Sigmoid colon (tissue), 7 donors: ENCODE data around the gene GPS2. TPM values are rescaled to one million over a fixed set of nuclear protein-coding genes. Genes with fewer than 3 reads are reported as not detected.

ENCODE experiments used
- DNase-seq: peaks from one replicate; pipeline ENCODE4 v3.0.0-alpha.2; 2019
- H3K27ac ChIP-seq, 4 donors: fragments of 200-600 bp; sonication (generic); one replicate each; pipeline ENCODE4 v1.5.1; 2016 to 2019; ENCODE audit warnings: mild to moderate bottlenecking in 1 of 4
- H3K27me3 ChIP-seq, 3 donors: fragments of 200-600 bp; sonication (generic); one replicate each; pipeline ENCODE4 v1.5.1; 2019; ENCODE audit warnings: mild to moderate bottlenecking in 1 of 3
- H3K36me3 ChIP-seq, 4 donors: fragments of 200-600 bp; sonication (generic); one replicate each; pipeline ENCODE4 v1.5.1; 2016 to 2019
- H3K4me1 ChIP-seq, 4 donors: fragments of 200-600 bp; sonication (generic); one replicate each; pipeline ENCODE4 v1.5.1; 2017 to 2019
- H3K4me3 ChIP-seq, 4 donors: fragments of 200-600 bp; sonication (generic); one replicate each; pipeline ENCODE4 v1.5.1; 2017 to 2019; ENCODE audit warnings: mild to moderate bottlenecking in 2 of 4, moderate library complexity in 1 of 4
- H3K9me3 ChIP-seq, 4 donors: fragments of 200-600 bp in 3 of 4; sonication (generic) in 3 of 4; one replicate each; pipeline versions ENCODE4 v1.5.1 to v1.6.1; 2013 to 2019
- EP300 ChIP-seq, 4 donors: sonication (generic); formaldehyde crosslinking; IDR thresholded peaks; one replicate each; pipeline ENCODE4 v1.6.1; 2017; ENCODE audit warnings: antibody characterized with exemption in 4 of 4
- POLR2A ChIP-seq, 2 donors: fragments of 450-650 bp; IDR thresholded peaks; one replicate each; pipeline ENCODE4 v1.6.1; 2016; ENCODE audit warnings: antibody characterized with exemption in 2 of 2, mild to moderate bottlenecking in 2 of 2, moderate library complexity in 2 of 2
- POLR2AphosphoS5 ChIP-seq, 4 donors: sonication (generic); formaldehyde crosslinking; IDR thresholded peaks; one replicate each; pipeline ENCODE4 v1.6.1; 2017; ENCODE audit warnings: antibody characterized with exemption in 4 of 4
- WGBS, 2 donors: extraction: QIAGEN DNeasy Blood & Tissue Kit; methylation state at CpG; one replicate each; pipeline ENCODE4 v1.1.7; 2013; 5-methylcytosine and 5-hydroxymethylcytosine counted together
- intact Hi-C: fragments of 100-400 bp; cut with DNase I; formaldehyde crosslinking; loops from one replicate; pipeline ENCODE4 v1.15.1; 2023
- polyA plus RNA-seq, 3 donors: library from polyadenylated mRNA; stranded (reverse); fragments of 200-250 nt; gene quantifications; one replicate each; pipeline ENCODE4 v1.2.3, GENCODE V29; 2013
- total RNA-seq, 4 donors: library from RNA; depleted of rRNA; stranded (reverse); fragments of >200 nt; gene quantifications; one replicate each; pipeline ENCODE4 v1.1.0, GENCODE V29; 2016
- TF ChIP-seq, protein P1 (sequence below), 4 experiments: fragments of 450-650 bp in 3 of 4; fragments of 200-600 bp in 1 of 4; IDR thresholded peaks; one replicate each; pipeline ENCODE4 v1.5.1; 2016 to 2019; ENCODE audit warnings: antibody characterized with exemption in 4 of 4, mild to moderate bottlenecking in 3 of 4, moderate library complexity in 2 of 4
- donor health status: healthy with polysubstance abuse.
- donor health status: Bipolar disorder and iron deficiency.
- donor health status: healthy.

The GPS2 gene
- total and polyA plus RNA-seq, 7 donors = 67.9 to 114 (median 84.2) TPM

GRCh38 chr17:7347630-7348477 lies 32.7 kb upstream of the GPS2 start:
- no peaks in the 10 kb centered on the region for H3K36me3 ChIP-seq
- no peak overlapping the region for H3K4me3 ChIP-seq
- no peak for TF ChIP-seq POLR2A (IDR thresholded peaks at IDR 0.05)
- no peak for TF ChIP-seq EP300 (IDR thresholded peaks at IDR 0.05)
- peak in 1 of 4 donors; percentile 5 for TF ChIP-seq POLR2AphosphoS5 (IDR thresholded peaks at IDR 0.05)
- TF ChIP-seq, protein P1, sequence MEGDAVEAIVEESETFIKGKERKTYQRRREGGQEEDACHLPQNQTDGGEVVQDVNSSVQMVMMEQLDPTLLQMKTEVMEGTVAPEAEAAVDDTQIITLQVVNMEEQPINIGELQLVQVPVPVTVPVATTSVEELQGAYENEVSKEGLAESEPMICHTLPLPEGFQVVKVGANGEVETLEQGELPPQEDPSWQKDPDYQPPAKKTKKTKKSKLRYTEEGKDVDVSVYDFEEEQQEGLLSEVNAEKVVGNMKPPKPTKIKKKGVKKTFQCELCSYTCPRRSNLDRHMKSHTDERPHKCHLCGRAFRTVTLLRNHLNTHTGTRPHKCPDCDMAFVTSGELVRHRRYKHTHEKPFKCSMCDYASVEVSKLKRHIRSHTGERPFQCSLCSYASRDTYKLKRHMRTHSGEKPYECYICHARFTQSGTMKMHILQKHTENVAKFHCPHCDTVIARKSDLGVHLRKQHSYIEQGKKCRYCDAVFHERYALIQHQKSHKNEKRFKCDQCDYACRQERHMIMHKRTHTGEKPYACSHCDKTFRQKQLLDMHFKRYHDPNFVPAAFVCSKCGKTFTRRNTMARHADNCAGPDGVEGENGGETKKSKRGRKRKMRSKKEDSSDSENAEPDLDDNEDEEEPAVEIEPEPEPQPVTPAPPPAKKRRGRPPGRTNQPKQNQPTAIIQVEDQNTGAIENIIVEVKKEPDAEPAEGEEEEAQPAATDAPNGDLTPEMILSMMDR (IDR thresholded peaks at IDR 0.05) = no peak
- peaks cover 0 to 32% (median 18%) of the 10 kb centered on the region in 4 donors for H3K4me1 ChIP-seq
- H3K27me3 ChIP-seq = peaks cover 0 to 11% (median 2%) of the 10 kb centered on the region in 3 donors
- DNase-seq = no peak
- intact Hi-C loops = no loop called here
- H3K9me3 ChIP-seq = no peaks in the 10 kb centered on the region
- 62 to 76% methylated on average over 19 of the region's 19 CpGs for WGBS, 2 donors
- H3K27ac ChIP-seq = no peak overlapping the region

DNA sequence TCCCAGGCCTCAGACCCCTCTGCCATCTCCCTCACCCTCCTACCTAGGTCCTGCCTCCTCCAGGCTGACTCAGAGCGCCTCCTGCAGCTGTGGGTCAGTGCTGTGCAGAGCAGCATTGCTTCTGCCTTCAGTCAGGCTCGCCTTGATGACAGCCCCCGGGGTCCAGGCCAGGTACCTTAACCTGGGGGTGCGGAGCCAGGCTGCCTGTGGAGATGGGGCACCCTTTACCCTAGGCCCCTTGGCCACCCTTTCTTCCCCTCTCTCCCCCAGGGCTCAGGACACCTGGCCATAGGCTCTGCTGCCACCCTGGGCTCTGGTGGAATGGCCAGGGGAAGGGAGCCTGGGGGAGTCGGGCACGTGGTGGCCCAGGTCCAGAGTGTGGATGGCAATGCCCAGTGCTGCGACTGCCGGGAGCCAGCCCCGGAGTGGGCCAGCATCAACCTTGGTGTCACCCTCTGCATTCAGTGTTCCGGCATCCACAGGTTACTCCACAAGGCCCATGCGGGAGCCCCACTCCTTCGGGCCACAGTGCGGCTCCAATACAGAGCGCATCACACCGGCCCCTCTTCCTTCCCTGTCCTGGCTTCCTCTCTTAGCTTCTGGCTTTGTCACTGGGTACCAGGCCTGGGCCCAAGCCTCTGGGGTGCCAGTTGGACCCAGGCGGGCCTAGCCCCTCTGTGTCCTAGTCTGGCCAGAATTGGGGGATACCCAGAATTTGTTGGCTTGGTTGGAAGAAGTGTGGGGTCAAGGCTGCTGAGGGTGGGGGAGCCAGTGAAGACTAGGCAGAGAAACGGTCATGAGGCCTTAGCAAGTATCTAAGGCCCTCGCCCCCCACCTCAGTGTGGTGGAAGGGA lies 31.8 kb upstream of the GPS2 start:
- Histone ChIP-seq H3K9me3 (no peaks in the 10 kb centered on the region), H3K27me3 (peaks cover 4 to 16% (median 4%) of the 10 kb centered on the region in 3 donors), H3K27ac (no peak overlapping the region), H3K36me3 (no peaks in the 10 kb centered on the region), H3K4me1 (peaks cover 0 to 23% (median 12%) of the 10 kb centered on the region in 4 donors), H3K4me3 (no peak overlapping the region)
- DNase-seq = no peak
- 70 to 89% methylated on average over 18 of the region's 18 CpGs for WGBS, 2 donors
- TF ChIP-seq POLR2AphosphoS5 (IDR thresholded peaks at IDR 0.05) (no peak), EP300 (IDR thresholded peaks at IDR 0.05) (no peak), POLR2A (IDR thresholded peaks at IDR 0.05) (no peak)
- TF ChIP-seq, protein P1 (IDR thresholded peaks at IDR 0.05) = no peak
- intact Hi-C loops = no loop called here

GRCh38 chr17:7343250-7343649 lies 28.1 kb upstream of the GPS2 start:
- H3K36me3 ChIP-seq = no peaks in the 10 kb centered on the region

GRCh38 chr17:7341842-7342241 lies 26.7 kb upstream of the GPS2 start:
- Histone ChIP-seq H3K9me3 (no peaks in the 10 kb centered on the region), H3K27ac (no peak overlapping the region), H3K4me1 (no peaks in the 10 kb centered on the region), H3K36me3 (no peaks in the 10 kb centered on the region), H3K27me3 (peaks cover 11 to 59% (median 18%) of the 10 kb centered on the region in 3 donors), H3K4me3 (no peak overlapping the region)
- intact Hi-C loops = loop anchor here (5.0 kb wide), 1 partner anchor 80 kb away; the partner anchor contains the start of gene CLDN7
- WGBS, 2 donors = 95% methylated on average over 13 of the region's 13 CpGs
- TF ChIP-seq POLR2AphosphoS5 (IDR thresholded peaks at IDR 0.05) (no peak), POLR2A (IDR thresholded peaks at IDR 0.05) (no peak), EP300 (IDR thresholded peaks at IDR 0.05) (no peak)
- TF ChIP-seq, protein P1 (IDR thresholded peaks at IDR 0.05) = no peak
- DNase-seq = no peak

More at GRCh38 chr17:7343250-7343649, 28.1 kb upstream of the GPS2 start:
- Histone ChIP-seq H3K9me3 (no peaks in the 10 kb centered on the region), H3K4me3 (no peak overlapping the region), H3K4me1 (no peaks in the 10 kb centered on the region), H3K27me3 (peaks cover 11 to 47% (median 18%) of the 10 kb centered on the region in 3 donors), H3K27ac (no peak overlapping the region)
- DNase-seq = no peak
- WGBS, 2 donors = 77 to 86% methylated on average over 15 of the region's 15 CpGs
- TF ChIP-seq POLR2AphosphoS5 (IDR thresholded peaks at IDR 0.05) = no peak
- TF ChIP-seq, protein P1 (IDR thresholded peaks at IDR 0.05) = no peak
- TF ChIP-seq POLR2A (IDR thresholded peaks at IDR 0.05) = no peak
- no peak for TF ChIP-seq EP300 (IDR thresholded peaks at IDR 0.05)
- intact Hi-C loops = loop anchor here (5.0 kb wide), 1 partner anchor 81 kb away; the partner anchor contains the start of gene CLDN7
